Progenitor cell of endocrine pancreas (in vitro differentiated cells): ENCODE data around the gene MT1M. TPM values are rescaled to one million over a fixed set of nuclear protein-coding genes. Genes with fewer than 3 reads are reported as not detected.

Experiments
- DNase-seq: peaks from one replicate; pipeline ENCODE4 v3.0.0; 2021; ENCODE audit warnings: low spot score; ENCODE audit not compliant: unreplicated experiment
- H3K27ac Mint-ChIP-seq: 2 replicates; pipeline ENCODE4 v1.8.0; 2021; ENCODE audit warnings: mild to moderate bottlenecking, moderate library complexity, mixed read lengths
- H3K27me3 Mint-ChIP-seq: 2 replicates; pipeline ENCODE4 v1.8.0; 2021; ENCODE audit warnings: mixed read lengths
- H3K36me3 Mint-ChIP-seq: 2 replicates; pipeline ENCODE4 v1.8.0; 2022; ENCODE audit warnings: mixed read lengths; ENCODE audit not compliant: insufficient read depth
- H3K4me1 Mint-ChIP-seq: 2 replicates; pipeline ENCODE4 v1.8.0; 2021; ENCODE audit warnings: low read depth, mixed read lengths
- H3K4me3 Mint-ChIP-seq: 2 replicates; pipeline ENCODE4 v1.8.0; 2021; ENCODE audit warnings: low read depth, mild to moderate bottlenecking, moderate library complexity, mixed read lengths
- H3K9me3 Mint-ChIP-seq: 2 replicates; pipeline ENCODE4 v1.8.0; 2021; ENCODE audit warnings: low read depth, mixed read lengths
- CTCF ChIP-seq: fragments of 200-600 bp; sonication (generic); IDR thresholded peaks from one replicate; pipeline ENCODE4 v1.5.0; 2021; ENCODE audit warnings: antibody characterized with exemption, mild to moderate bottlenecking; ENCODE audit not compliant: unreplicated experiment
- total RNA-seq: library from RNA; stranded (reverse); gene quantifications from 2 replicates; pipeline ENCODE4 v1.2.1, GENCODE V29; 2021

The MT1M gene
- total RNA-seq, 1 donor from 2014 or later, result not detected

GRCh38 chr16:56606476-56607108 is 25.9 kb upstream of the MT1M start:
- no peak overlapping the region for H3K27ac Mint-ChIP-seq
- peaks cover 81% of the 10 kb centered on the region for H3K27me3 Mint-ChIP-seq
- DNase-seq, result no peak
- no peaks in the 10 kb centered on the region for H3K36me3 Mint-ChIP-seq
- no peak for TF ChIP-seq CTCF
- H3K4me1 Mint-ChIP-seq, result peaks cover 6% of the 10 kb centered on the region
- H3K9me3 Mint-ChIP-seq, result no peaks in the 10 kb centered on the region
- no peak overlapping the region for H3K4me3 Mint-ChIP-seq

- no peaks in the 10 kb centered on the region for H3K36me3 Mint-ChIP-seq
- peaks cover 6% of the 10 kb centered on the region for H3K4me1 Mint-ChIP-seq
- no peak for DNase-seq
- H3K27ac Mint-ChIP-seq, result no peak overlapping the region
- H3K9me3 Mint-ChIP-seq, result no peaks in the 10 kb centered on the region
- peaks cover 78% of the 10 kb centered on the region for H3K27me3 Mint-ChIP-seq
- H3K4me3 Mint-ChIP-seq, result no peak overlapping the region
- no peak for TF ChIP-seq CTCF
These were observed 25.3 kb upstream of the MT1M start for GRCh38 chr16:56607109-56607618.

- peaks cover 6% of the 10 kb centered on the region for H3K4me1 Mint-ChIP-seq
- no peak overlapping the region for H3K4me3 Mint-ChIP-seq
- H3K27ac Mint-ChIP-seq, result no peak overlapping the region
- H3K9me3 Mint-ChIP-seq, result no peaks in the 10 kb centered on the region
- no peak for DNase-seq
- H3K36me3 Mint-ChIP-seq, result no peaks in the 10 kb centered on the region
- peaks cover 79% of the 10 kb centered on the region for H3K27me3 Mint-ChIP-seq
- no peak for TF ChIP-seq CTCF
These were observed 24.8 kb upstream of the MT1M start for GRCh38 chr16:56607675-56608042.

GRCh38 chr16:56608043-56608875 is 24.2 kb upstream of the MT1M start, which contains the start of gene MT2A:
Gene MT2A, plus strand, starts transcription at chr16:56608584. Its CDS starts 72 bp downstream, at chr16:56608656.
- Mint-ChIP-seq H3K4me1 (peaks cover 6% of the 10 kb centered on the region), H3K36me3 (no peaks in the 10 kb centered on the region), H3K27me3 (peaks cover 82% of the 10 kb centered on the region), H3K27ac (no peak within 1 kb of the TSS), H3K4me3 (peak within 1 kb of the TSS; percentile 56), H3K9me3 (no peaks in the 10 kb centered on the region)
- TF ChIP-seq CTCF, result no peak
- peak; percentile 62 for DNase-seq

- Mint-ChIP-seq H3K27ac (no peak overlapping the region), H3K36me3 (no peaks in the 10 kb centered on the region), H3K4me1 (peaks cover 6% of the 10 kb centered on the region), H3K27me3 (peaks cover 84% of the 10 kb centered on the region), H3K4me3 (peak overlapping the region; percentile 56), H3K9me3 (no peaks in the 10 kb centered on the region)
- DNase-seq, result no peak
- TF ChIP-seq CTCF, result no peak
These were observed 23.5 kb upstream of the MT1M start for GRCh38 chr16:56608876-56609462.
